IMR-90 (cell line): ENCODE measurements around the gene HOXD3. TPM values are rescaled to one million over a fixed set of nuclear protein-coding genes. Genes with fewer than 3 reads are reported as not detected.

Experiments used
- ATAC-seq: fragments of 200-7000 bp; cut with Tn5 transposase; 2 replicates; pipeline ENCODE4 v1.9.1; 2020; ENCODE audit warnings: low read depth, mild to moderate bottlenecking, moderate library complexity
- BruUV-seq: library from RNA; stranded (reverse); fragments of 400-500 nt; replicated peaks from 2 replicates; lab custom pipeline; 2021; lab: Mats Ljungman, UMichigan
- CTCF ChIA-PET: fragments of 300-600 bp; formaldehyde crosslinking; extraction: SDS; loops from one replicate; lab custom pipeline; 2021; ENCODE audit warnings: antibody characterized with exemption; lab: Yijun Ruan, JAX
- POLR2A ChIA-PET: fragments of 300-600 bp; sonication (Branson Sonifier 250); formaldehyde crosslinking; loops from one replicate; lab custom pipeline; 2022; ENCODE audit warnings: antibody characterized with exemption; ENCODE audit not compliant: unreplicated experiment; lab: Charles Lee
- DNase-seq: peaks from one replicate; pipeline ENCODE4 v3.0.0; 2013
- H2AFZ ChIP-seq: replicated peaks from 2 replicates; pipeline ENCODE3; 2013; ENCODE audit warnings: low read length, mild to moderate bottlenecking; ENCODE audit not compliant: poor library complexity
- H2AK5ac ChIP-seq: 2 replicates; pipeline ENCODE4 v1.6.1; 2013; ENCODE audit warnings: low read depth, low read length, inconsistent platforms
- H2AK9ac ChIP-seq: replicated peaks from 2 replicates; pipeline ENCODE3; 2013; ENCODE audit warnings: mild to moderate bottlenecking, low read depth, low read length, moderate library complexity; ENCODE audit not compliant: poor library complexity
- H2BK120ac ChIP-seq: 2 replicates; pipeline ENCODE4 v1.6.1; 2013; ENCODE audit warnings: low read depth, low read length, inconsistent platforms
- H2BK15ac ChIP-seq: 3 replicates; pipeline ENCODE4 v1.6.1; 2013; ENCODE audit warnings: low read depth, low read length, inconsistent platforms
- H2BK20ac ChIP-seq: 2 replicates; pipeline ENCODE4 v1.6.1; 2013; ENCODE audit warnings: low read depth, mild to moderate bottlenecking, inconsistent platforms, low read length, moderate library complexity
- H2BK5ac ChIP-seq: 2 replicates; pipeline ENCODE4 v1.6.1; 2013; ENCODE audit warnings: mild to moderate bottlenecking, low read depth, low read length, inconsistent platforms; ENCODE audit not compliant: poor library complexity, severe bottlenecking
- H3K14ac ChIP-seq: replicated peaks from 2 replicates; pipeline ENCODE4 v1.6.1; 2013; ENCODE audit warnings: low read depth, low read length, inconsistent platforms
- H3K18ac ChIP-seq: 2 replicates; pipeline ENCODE4 v1.6.1; 2013; ENCODE audit warnings: low read depth, low read length, control low read depth
- H3K23ac ChIP-seq: 2 replicates; pipeline ENCODE4 v1.6.1; 2013; ENCODE audit warnings: low read depth, low read length, inconsistent platforms
- H3K27ac ChIP-seq: 2 replicates; pipeline ENCODE4 v1.5.1; 2013; ENCODE audit warnings: mild to moderate bottlenecking, control low read depth, low read length; ENCODE audit not compliant: insufficient read depth
- H3K27me3 ChIP-seq: 2 replicates; pipeline ENCODE4 v1.6.1; 2013; ENCODE audit warnings: low read length; ENCODE audit not compliant: control insufficient read depth, insufficient read depth
- H3K36me3 ChIP-seq: 2 replicates; pipeline ENCODE4 v1.6.1; 2013; ENCODE audit warnings: low read length, mixed read lengths; ENCODE audit not compliant: control insufficient read depth, insufficient read depth
- H3K4ac ChIP-seq: 2 replicates; pipeline ENCODE4 v1.6.1; 2013; ENCODE audit warnings: low read depth, low read length, inconsistent platforms
- H3K4me1 ChIP-seq: 2 replicates; pipeline ENCODE4 v1.6.1; 2013; ENCODE audit warnings: low read length, mixed read lengths; ENCODE audit not compliant: control insufficient read depth, insufficient read depth
- H3K4me2 ChIP-seq: 2 replicates; pipeline ENCODE4 v1.6.1; 2013; ENCODE audit warnings: low read depth, mild to moderate bottlenecking, control low read depth, low read length, moderate library complexity
- H3K4me3 ChIP-seq: 2 replicates; pipeline ENCODE4 v1.5.1; 2013; ENCODE audit warnings: low read depth, mild to moderate bottlenecking, control low read depth, low read length, moderate library complexity; ENCODE audit not compliant: insufficient read depth
- H3K56ac ChIP-seq: 2 replicates; pipeline ENCODE4 v1.6.1; 2013; ENCODE audit warnings: low read length, inconsistent platforms; ENCODE audit not compliant: insufficient read depth; ENCODE audit errors: extremely low read depth
- H3K79me1 ChIP-seq, 2 experiments: 2 replicates each; pipeline ENCODE4 v1.6.1; 2013; ENCODE audit warnings: low read length in 2 of 2, inconsistent platforms in 1 of 2, low read depth in 1 of 2
- H3K9ac ChIP-seq: 2 replicates; pipeline ENCODE4 v1.6.1; 2013; ENCODE audit warnings: low read depth, low read length, control low read depth
- H3K9me1 ChIP-seq: 2 replicates; pipeline ENCODE4 v1.6.1; 2013; ENCODE audit warnings: low read length, inconsistent platforms; ENCODE audit not compliant: insufficient read depth
- H3K9me3 ChIP-seq: 2 replicates; pipeline ENCODE4 v1.6.1; 2013; ENCODE audit warnings: low read length; ENCODE audit not compliant: control insufficient read depth, insufficient read depth
- H4K20me1 ChIP-seq: 2 replicates; pipeline ENCODE4 v1.6.1; 2013; ENCODE audit warnings: low read length, inconsistent platforms; ENCODE audit not compliant: insufficient read depth
- H4K5ac ChIP-seq: 2 replicates; pipeline ENCODE4 v1.6.1; 2013; ENCODE audit warnings: mild to moderate bottlenecking, low read depth, low read length, control low read depth
- H4K8ac ChIP-seq, 2 experiments: 2 replicates each; pipeline ENCODE4 v1.6.1; 2013; ENCODE audit warnings: low read depth in 2 of 2, low read length in 2 of 2, control low read depth in 1 of 2, inconsistent platforms in 1 of 2
- H4K91ac ChIP-seq: 2 replicates; pipeline ENCODE4 v1.6.1; 2013; ENCODE audit warnings: low read depth, low read length, inconsistent platforms; ENCODE audit not compliant: insufficient read depth
- BHLHE40 ChIP-seq: fragments of 150-350 bp; IDR thresholded peaks from 2 replicates; pipeline ENCODE4 v1.6.1; 2016; ENCODE audit warnings: mild to moderate bottlenecking, low read depth, low read length
- CEBPB ChIP-seq: IDR thresholded peaks from 2 replicates; pipeline ENCODE4 v1.6.1; 2012; ENCODE audit warnings: low read depth, low read length, improper control_type of control experiment
- CHD1 ChIP-seq: IDR thresholded peaks from 2 replicates; pipeline ENCODE4 v1.6.1; 2012; ENCODE audit warnings: low read depth, low read length, improper control_type of control experiment
- FOS ChIP-seq: fragments of 150-350 bp; IDR thresholded peaks from 2 replicates; pipeline ENCODE4 v1.6.1; 2016; ENCODE audit warnings: low read depth, low read length
- MAFK ChIP-seq: IDR thresholded peaks from 2 replicates; pipeline ENCODE4 v1.6.1; 2012; ENCODE audit warnings: low read depth, low read length, improper control_type of control experiment
- MAZ ChIP-seq: IDR thresholded peaks from 2 replicates; pipeline ENCODE4 v1.6.1; 2012; ENCODE audit warnings: low read depth, mild to moderate bottlenecking, low read length, improper control_type of control experiment, moderate library complexity, borderline replicate concordance
- MXI1 ChIP-seq: IDR thresholded peaks from 2 replicates; pipeline ENCODE4 v1.6.1; 2012; ENCODE audit warnings: low read depth, mild to moderate bottlenecking, low read length, moderate library complexity, borderline replicate concordance
- NFE2L2 ChIP-seq: fragments of 150-350 bp; IDR thresholded peaks from 2 replicates; pipeline ENCODE4 v1.6.1; 2016; ENCODE audit warnings: low read depth, mild to moderate bottlenecking, low read length
- POLR2A ChIP-seq: IDR thresholded peaks from 2 replicates; pipeline ENCODE4 v1.6.1; 2012; ENCODE audit warnings: mild to moderate bottlenecking, low read depth, low read length
- RAD21 ChIP-seq: IDR thresholded peaks from 2 replicates; pipeline ENCODE4 v1.6.1; 2012; ENCODE audit warnings: low read length, improper control_type of control experiment
- RCOR1 ChIP-seq: IDR thresholded peaks from 2 replicates; pipeline ENCODE4 v1.6.1; 2012; ENCODE audit warnings: mild to moderate bottlenecking, low read length, improper control_type of control experiment; ENCODE audit not compliant: insufficient replicate concordance
- RFX5 ChIP-seq: IDR thresholded peaks from 2 replicates; pipeline ENCODE4 v1.8.0; 2012; ENCODE audit warnings: low read depth, mild to moderate bottlenecking, low read length, moderate library complexity
- SMC3 ChIP-seq: fragments of 150-350 bp; IDR thresholded peaks from 2 replicates; pipeline ENCODE4 v1.6.1; 2016; ENCODE audit warnings: low read depth, mild to moderate bottlenecking, antibody characterized with exemption, low read length, moderate library complexity
- WGBS, 2 experiments: methylation state at CpG; one replicate each; pipeline versions ENCODE4 v1.1.5 to v1.1.7; 2013; ENCODE audit warnings: missing lambda C conversion rate in 2 of 2; ENCODE audit not compliant: insufficient read length in 1 of 2; ENCODE audit errors: extremely low coverage in 2 of 2; 5-methylcytosine and 5-hydroxymethylcytosine counted together
- dilution Hi-C: fragments of 300-500 bp; cut with HindIII; formaldehyde crosslinking; loops from one replicate; pipeline ENCODE4 v1.14.3; 2018; ENCODE audit warnings: low sequenced_read_pairs; ENCODE audit not compliant: unreplicated experiment
- in situ Hi-C: fragments of 300-500 bp; cut with MboI; formaldehyde crosslinking; loops from 3 replicates; pipeline ENCODE4 v1.14.3; 2019; ENCODE audit warnings: low sequenced_read_pairs, inconsistent platforms, mixed read lengths
- intact Hi-C: fragments of 100-400 bp; cut with micrococcal nuclease; formaldehyde crosslinking; loops from 2 replicates; pipeline ENCODE4 v1.10.0; 2022
- polyA plus RNA-seq, 3 experiments: library from polyadenylated mRNA; depleted of rRNA; stranded (reverse); fragments of >200 nt; gene quantifications; 2 replicates each; pipeline ENCODE4 v1.2.3, GENCODE V29; 2012; ENCODE audit warnings: low replicate concordance in 1 of 3
- total RNA-seq: library from RNA; depleted of rRNA; stranded (reverse); fragments of >200 nt; gene quantifications from 2 replicates; pipeline ENCODE4 v1.2.3, GENCODE V29; 2012
- TF ChIP-seq, protein P1 (sequence below): fragments of 150-350 bp; IDR thresholded peaks from 2 replicates; pipeline ENCODE4 v1.6.1; 2016; ENCODE audit warnings: low read depth, mild to moderate bottlenecking, low read length, moderate library complexity, borderline replicate concordance
- TF ChIP-seq, protein P2 (sequence below): conservative IDR thresholded peaks from 2 replicates; pipeline ENCODE4 v1.5.1; 2012; ENCODE audit warnings: mild to moderate bottlenecking, low read depth, low read length, improper control_type of control experiment
- TF ChIP-seq, protein P3 (sequence below): fragments of 150-350 bp; IDR thresholded peaks from 2 replicates; pipeline ENCODE4 v1.6.1; 2017; ENCODE audit warnings: mild to moderate bottlenecking, antibody characterized with exemption, low read length, low read depth

Gene HOXD3
- total and polyA plus RNA-seq, 2 of the 4 experiments (the other 2 are of a cell fraction) = not detected

DNA sequence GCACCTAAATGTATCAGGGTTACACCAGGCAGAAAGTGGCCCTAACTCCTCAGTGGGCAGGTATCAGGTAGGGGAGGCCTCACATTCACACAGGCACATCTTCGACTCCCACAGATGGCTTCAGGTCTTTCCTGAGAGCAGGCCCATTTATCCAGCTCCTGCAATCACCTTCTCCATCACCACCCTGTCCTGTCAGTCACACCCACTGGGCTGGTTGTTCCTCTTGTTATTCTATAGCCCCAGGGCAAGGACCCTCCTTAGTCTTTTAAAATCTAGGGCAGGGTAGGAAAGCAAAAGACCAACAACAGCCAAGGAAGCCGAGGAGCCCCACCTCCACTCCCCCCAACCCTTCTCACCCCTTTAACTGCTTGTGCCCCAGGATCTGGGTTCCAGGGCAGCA, 14.8 kb upstream of the HOXD3 start:
- H4K20me1 ChIP-seq = no peaks in the 10 kb centered on the region
- TF ChIP-seq, protein P1, sequence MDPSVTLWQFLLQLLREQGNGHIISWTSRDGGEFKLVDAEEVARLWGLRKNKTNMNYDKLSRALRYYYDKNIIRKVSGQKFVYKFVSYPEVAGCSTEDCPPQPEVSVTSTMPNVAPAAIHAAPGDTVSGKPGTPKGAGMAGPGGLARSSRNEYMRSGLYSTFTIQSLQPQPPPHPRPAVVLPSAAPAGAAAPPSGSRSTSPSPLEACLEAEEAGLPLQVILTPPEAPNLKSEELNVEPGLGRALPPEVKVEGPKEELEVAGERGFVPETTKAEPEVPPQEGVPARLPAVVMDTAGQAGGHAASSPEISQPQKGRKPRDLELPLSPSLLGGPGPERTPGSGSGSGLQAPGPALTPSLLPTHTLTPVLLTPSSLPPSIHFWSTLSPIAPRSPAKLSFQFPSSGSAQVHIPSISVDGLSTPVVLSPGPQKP = no peak
- TF ChIP-seq, protein P2, sequence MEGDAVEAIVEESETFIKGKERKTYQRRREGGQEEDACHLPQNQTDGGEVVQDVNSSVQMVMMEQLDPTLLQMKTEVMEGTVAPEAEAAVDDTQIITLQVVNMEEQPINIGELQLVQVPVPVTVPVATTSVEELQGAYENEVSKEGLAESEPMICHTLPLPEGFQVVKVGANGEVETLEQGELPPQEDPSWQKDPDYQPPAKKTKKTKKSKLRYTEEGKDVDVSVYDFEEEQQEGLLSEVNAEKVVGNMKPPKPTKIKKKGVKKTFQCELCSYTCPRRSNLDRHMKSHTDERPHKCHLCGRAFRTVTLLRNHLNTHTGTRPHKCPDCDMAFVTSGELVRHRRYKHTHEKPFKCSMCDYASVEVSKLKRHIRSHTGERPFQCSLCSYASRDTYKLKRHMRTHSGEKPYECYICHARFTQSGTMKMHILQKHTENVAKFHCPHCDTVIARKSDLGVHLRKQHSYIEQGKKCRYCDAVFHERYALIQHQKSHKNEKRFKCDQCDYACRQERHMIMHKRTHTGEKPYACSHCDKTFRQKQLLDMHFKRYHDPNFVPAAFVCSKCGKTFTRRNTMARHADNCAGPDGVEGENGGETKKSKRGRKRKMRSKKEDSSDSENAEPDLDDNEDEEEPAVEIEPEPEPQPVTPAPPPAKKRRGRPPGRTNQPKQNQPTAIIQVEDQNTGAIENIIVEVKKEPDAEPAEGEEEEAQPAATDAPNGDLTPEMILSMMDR = no peak
- TF ChIP-seq POLR2A (no peak), SMC3 (no peak), FOS (no peak), NFE2L2 (no peak), BHLHE40 (no peak), MXI1 (no peak), RCOR1 (no peak), CHD1 (no peak), RFX5 (no peak), RAD21 (no peak), CEBPB (no peak), MAZ (no peak), MAFK (no peak)
- TF ChIP-seq, protein P3, sequence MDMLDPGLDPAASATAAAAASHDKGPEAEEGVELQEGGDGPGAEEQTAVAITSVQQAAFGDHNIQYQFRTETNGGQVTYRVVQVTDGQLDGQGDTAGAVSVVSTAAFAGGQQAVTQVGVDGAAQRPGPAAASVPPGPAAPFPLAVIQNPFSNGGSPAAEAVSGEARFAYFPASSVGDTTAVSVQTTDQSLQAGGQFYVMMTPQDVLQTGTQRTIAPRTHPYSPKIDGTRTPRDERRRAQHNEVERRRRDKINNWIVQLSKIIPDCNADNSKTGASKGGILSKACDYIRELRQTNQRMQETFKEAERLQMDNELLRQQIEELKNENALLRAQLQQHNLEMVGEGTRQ = no peak
- no peak overlapping the region for H3K23ac ChIP-seq
- no TSS peak for BruUV-seq
- H4K8ac ChIP-seq = no peak overlapping the region
- H4K5ac ChIP-seq = no peak overlapping the region
- no peak overlapping the region for H3K4me3 ChIP-seq
- intact Hi-C loops = no loop called here
- H3K27ac ChIP-seq = no peak overlapping the region
- no peak overlapping the region for H2BK5ac ChIP-seq
- peaks cover 67% of the 10 kb centered on the region for H3K27me3 ChIP-seq
- H2AK9ac ChIP-seq = no peak overlapping the region
- in situ Hi-C loops = loop anchor here (5.0 kb wide), 1 partner anchor 410 kb away; no protein-coding TSS in a partner anchor
- no peak overlapping the region for H2AFZ ChIP-seq
- no peak overlapping the region for H2BK120ac ChIP-seq
- H3K4me2 ChIP-seq = no peak overlapping the region
- peaks cover 2% of the 10 kb centered on the region for H3K9me3 ChIP-seq
- H3K79me1 ChIP-seq = no peaks in the 10 kb centered on the region
- ChIA-PET POLR2A (no interaction called here), CTCF (no interaction called here)
- no peak overlapping the region for H2BK20ac ChIP-seq
- no peaks in the 10 kb centered on the region for H3K9me1 ChIP-seq
- dilution Hi-C loops = no loop called here
- no peaks in the 10 kb centered on the region for H3K36me3 ChIP-seq
- no peaks in the 10 kb centered on the region for H3K4me1 ChIP-seq
- no peak overlapping the region for H4K91ac ChIP-seq
- ATAC-seq = no peak
- no CpG with 5 or more reads among the region's 2 CpGs for WGBS, 2 experiments
- H3K9ac ChIP-seq = no peak overlapping the region
- H3K4ac ChIP-seq = no peak overlapping the region
- DNase-seq = no peak
- H3K56ac ChIP-seq = no peak overlapping the region
- no peak overlapping the region for H3K18ac ChIP-seq
- no peak overlapping the region for H2BK15ac ChIP-seq
- H2AK5ac ChIP-seq = no peak overlapping the region
- no peak overlapping the region for H3K14ac ChIP-seq
